SK-N-SH (cell line): ENCODE measurements around the gene TNFAIP8L1. TPM values are rescaled to one million over a fixed set of nuclear protein-coding genes. Genes with fewer than 3 reads are reported as not detected.
A peak's percentile ranks its signal among the peaks of the same experiment; 100 is the strongest.

Experiments
- CTCF ChIA-PET: fragments of 300-600, 350-600 bp; formaldehyde crosslinking; extraction: SDS; loops from one replicate; lab custom pipeline; 2021; lab: Yijun Ruan, JAX
- POLR2A ChIA-PET: fragments of 350-600 bp; sonication (Branson Sonifier 250); formaldehyde crosslinking; extraction: SDS; loops from one replicate; lab custom pipeline; 2020; ENCODE audit warnings: antibody characterized with exemption, inconsistent platforms; lab: Yijun Ruan, JAX
- DNase-seq: peaks from one replicate; pipeline ENCODE4 v3.0.0; 2012
- H2AFZ ChIP-seq: fragments of 200-600 bp; sonication (generic); 2 replicates; pipeline ENCODE4 v1.8.1; 2016; ENCODE audit warnings: antibody characterized with exemption, mild to moderate bottlenecking, low read depth
- H3F3A ChIP-seq: fragments of 200-600 bp; sonication (generic); replicated peaks from 2 replicates; pipeline ENCODE3; 2016; ENCODE audit warnings: antibody characterized with exemption, mild to moderate bottlenecking; ENCODE audit not compliant: insufficient read depth
- H3K27ac ChIP-seq, 2 experiments: fragments of 200-500 bp in 1 of 2; fragments of 200-600 bp in 1 of 2; sonication (Bioruptor generic) in 1 of 2; sonication (generic), shearing (Covaris generic) in 1 of 2; 2 replicates each; pipeline versions ENCODE4 v1.5.1 to v1.6.1; 2014 to 2016; ENCODE audit warnings: low read depth in 2 of 2, inconsistent platforms in 1 of 2, low read length in 1 of 2, mild to moderate bottlenecking in 1 of 2, mixed read lengths in 1 of 2
- H3K27me3 ChIP-seq: fragments of 200-600 bp; sonication (generic), shearing (Covaris generic); 2 replicates; pipeline ENCODE4 v1.6.1; 2016; ENCODE audit warnings: mixed run types; ENCODE audit not compliant: insufficient read depth
- H3K36me3 ChIP-seq, 2 experiments: fragments of 200-500 bp in 1 of 2; fragments of 200-600 bp in 1 of 2; sonication (Bioruptor generic) in 1 of 2; sonication (generic) in 1 of 2; replicated peaks in 1 of 2; 2 replicates each; pipeline versions ENCODE3 to v1.5.1; 2014 to 2016; ENCODE audit warnings: low read length in 1 of 2, mild to moderate bottlenecking in 1 of 2; ENCODE audit not compliant: insufficient read depth in 2 of 2, control insufficient read depth in 1 of 2
- H3K4me1 ChIP-seq, 2 experiments: fragments of 200-500 bp in 1 of 2; fragments of 200-600 bp in 1 of 2; sonication (Bioruptor generic) in 1 of 2; sonication (generic), shearing (Covaris generic) in 1 of 2; 2 replicates each; pipeline versions ENCODE4 v1.5.1 to v1.6.1; 2014 to 2016; ENCODE audit warnings: low read depth in 1 of 2, low read length in 1 of 2, mixed run types in 1 of 2; ENCODE audit not compliant: insufficient read depth in 2 of 2, control insufficient read depth in 1 of 2
- H3K4me2 ChIP-seq: fragments of 200-600 bp; sonication (generic), shearing (Covaris generic); 2 replicates; pipeline ENCODE4 v1.6.1; 2017; ENCODE audit warnings: mixed run types
- H3K4me3 ChIP-seq, 2 experiments: fragments of 200-500 bp in 1 of 2; fragments of 200-600 bp in 1 of 2; sonication (Bioruptor generic) in 1 of 2; sonication (generic), shearing (Covaris generic) in 1 of 2; 2 replicates each; pipeline versions ENCODE4 v1.5.1 to v1.8.1; 2014 to 2016; ENCODE audit warnings: low read depth in 2 of 2, inconsistent platforms in 1 of 2, low read length in 1 of 2, mild to moderate bottlenecking in 1 of 2, mixed read lengths in 1 of 2, moderate library complexity in 1 of 2
- H3K79me2 ChIP-seq: fragments of 200-600 bp; sonication (generic); 2 replicates; pipeline ENCODE4 v1.8.1; 2017; ENCODE audit warnings: mild to moderate bottlenecking; ENCODE audit not compliant: insufficient read depth
- H3K9ac ChIP-seq: fragments of 200-600 bp; sonication (generic); 2 replicates; pipeline ENCODE4 v1.6.1; 2017; ENCODE audit warnings: mixed run types
- H3K9me2 ChIP-seq: fragments of 200-600 bp; sonication (generic); 2 replicates; pipeline ENCODE4 v1.6.1; 2017; ENCODE audit warnings: mixed run types
- H3K9me3 ChIP-seq: fragments of 200-600 bp; sonication (generic); 2 replicates; pipeline ENCODE4 v1.6.1; 2017; ENCODE audit warnings: mixed run types, mild to moderate bottlenecking, moderate library complexity
- H4K20me1 ChIP-seq: fragments of 200-600 bp; sonication (generic); 2 replicates; pipeline ENCODE4 v1.6.1; 2017; ENCODE audit warnings: mild to moderate bottlenecking, mixed run types; ENCODE audit not compliant: insufficient read depth
- ELF1 ChIP-seq: IDR thresholded peaks from 2 replicates; pipeline ENCODE4 v1.4.0; 2012
- FOSL2 ChIP-seq: IDR thresholded peaks from 2 replicates; pipeline ENCODE4 v1.4.0; 2012; ENCODE audit warnings: low read depth, mild to moderate bottlenecking, moderate library complexity, borderline replicate concordance
- FOXJ3 ChIP-seq: sonication (generic); formaldehyde crosslinking; IDR thresholded peaks from 2 replicates; pipeline ENCODE4 v1.5.1; 2020; ENCODE audit warnings: mild to moderate bottlenecking, missing genetic modification reagents
- GABPA ChIP-seq: IDR thresholded peaks from 2 replicates; pipeline ENCODE4 v1.4.0; 2012; ENCODE audit warnings: low read depth, mild to moderate bottlenecking
- IRF3 ChIP-seq: fragments of 150-350 bp; IDR thresholded peaks from 2 replicates; pipeline ENCODE4 v1.6.1; 2016; ENCODE audit warnings: mild to moderate bottlenecking, low read depth, low read length
- MAX ChIP-seq: IDR thresholded peaks from 2 replicates; pipeline ENCODE4 v1.4.0; 2012; ENCODE audit warnings: low read depth
- MXI1 ChIP-seq: IDR thresholded peaks from 2 replicates; pipeline ENCODE4 v1.6.1; 2012; ENCODE audit warnings: mild to moderate bottlenecking, low read depth, low read length, improper control_type of control experiment
- NFIC ChIP-seq: IDR thresholded peaks from 2 replicates; pipeline ENCODE4 v1.4.0; 2012; ENCODE audit warnings: borderline replicate concordance
- NRF1 ChIP-seq: IDR thresholded peaks from 2 replicates; pipeline ENCODE4 v1.6.1; 2012; ENCODE audit warnings: low read depth, mild to moderate bottlenecking, low read length
- PBX3 ChIP-seq: IDR thresholded peaks from 2 replicates; pipeline ENCODE4; 2012
- RCOR1 ChIP-seq: fragments of 150-350 bp; IDR thresholded peaks from 2 replicates; pipeline ENCODE4 v1.6.1; 2017; ENCODE audit warnings: antibody characterized with exemption, low read length
- RXRA ChIP-seq: IDR thresholded peaks from 2 replicates; pipeline ENCODE4 v1.4.0; 2012; ENCODE audit warnings: low read depth, mild to moderate bottlenecking, borderline replicate concordance
- TEAD4 ChIP-seq: IDR thresholded peaks from 2 replicates; pipeline ENCODE4 v1.4.0; 2012; ENCODE audit warnings: mild to moderate bottlenecking, borderline replicate concordance; ENCODE audit not compliant: insufficient read depth
- YY1 ChIP-seq: IDR thresholded peaks from 2 replicates; pipeline ENCODE4 v1.4.0; 2012; ENCODE audit warnings: low read depth, mild to moderate bottlenecking
- ZBTB33 ChIP-seq: IDR thresholded peaks from 2 replicates; pipeline ENCODE4 v1.4.0; 2012; ENCODE audit warnings: low read depth, borderline replicate concordance
- WGBS: methylation state at CpG from one replicate; pipeline ENCODE4 v1.1.6; 2017; ENCODE audit warnings: low lambda C conversion rate; 5-methylcytosine and 5-hydroxymethylcytosine counted together
- polyA plus RNA-seq, 3 experiments: library from polyadenylated mRNA; depleted of rRNA; stranded (reverse); fragments of >200 nt; gene quantifications; 2 replicates each; pipeline ENCODE4 v1.2.3, GENCODE V29; 2012
- TF ChIP-seq, protein P1 (sequence below): fragments of 200-600 bp; sonication (generic); IDR thresholded peaks from 2 replicates; pipeline ENCODE4 v1.6.1; 2017; ENCODE audit warnings: antibody characterized with exemption, mild to moderate bottlenecking, moderate library complexity

Gene TNFAIP8L1
- polyA plus RNA-seq, 1 of the 3 experiments (the other 2 are of a cell fraction), result 6.4 TPM

DNA sequence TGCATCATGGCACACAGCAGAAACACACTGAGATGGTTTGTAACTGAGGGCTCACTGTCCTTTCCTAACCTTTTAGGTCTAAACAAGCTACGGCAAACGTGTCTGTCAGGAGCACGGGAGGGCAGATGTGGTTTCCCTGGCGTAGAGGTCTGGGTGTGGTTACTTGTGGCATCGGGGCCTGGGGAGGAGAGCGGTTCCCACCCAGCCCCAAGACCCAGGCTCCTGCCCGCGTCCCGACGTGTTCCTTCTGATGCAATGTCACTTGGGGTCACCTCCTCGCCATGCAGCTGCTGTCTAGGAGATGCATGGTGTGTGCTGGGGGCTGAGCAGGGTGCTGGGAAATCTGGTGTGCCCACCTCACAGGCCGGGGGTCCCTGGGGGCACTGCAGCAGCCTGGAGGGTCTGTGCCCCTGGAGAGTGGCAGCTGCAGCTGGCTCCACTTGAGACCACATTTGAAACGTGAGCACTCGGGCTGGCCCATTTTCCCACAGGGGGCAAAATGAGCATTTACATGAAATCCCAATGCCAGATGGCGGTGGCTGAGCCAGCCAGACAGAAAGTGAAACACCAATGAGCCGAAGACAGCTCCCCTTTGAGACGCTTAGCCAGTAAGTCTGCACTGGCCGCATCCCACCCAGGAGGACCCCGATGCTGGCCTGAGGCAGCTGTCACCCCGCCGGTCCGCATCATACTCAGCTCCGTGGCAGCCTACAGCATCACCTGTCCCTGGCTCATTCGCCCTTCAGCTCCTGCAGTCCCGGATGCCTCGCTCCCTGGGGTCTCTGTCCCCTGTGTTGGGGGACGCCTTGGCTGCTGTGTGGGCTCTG lies 53.1 kb downstream of the TNFAIP8L1 start (continued):
- TF ChIP-seq IRF3 (no peak), PBX3 (no peak), MAX (no peak)

DNA sequence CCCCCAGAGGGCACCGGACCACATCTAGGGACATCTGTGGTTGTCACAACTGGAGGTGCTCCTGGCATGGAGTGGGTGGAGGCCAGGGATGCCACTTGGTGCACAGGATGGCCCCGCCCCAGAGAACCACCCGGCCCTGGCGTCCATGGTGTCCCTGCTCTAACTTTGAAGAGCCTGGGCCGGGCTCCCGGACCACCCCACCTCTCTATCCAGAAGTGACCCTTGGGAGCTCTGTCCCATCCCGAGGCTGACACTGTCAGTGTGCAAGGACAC lies 53.7 kb downstream of the TNFAIP8L1 start:
- Histone ChIP-seq H2AFZ (no peak overlapping the region), H3K4me3 (no peak overlapping the region), H3K4me1 (peaks cover 0 to 28% of the 10 kb centered on the region in 2 experiments; a peak in 2 of 4 replicates), H3K9me3 (no peaks in the 10 kb centered on the region), H3F3A (peaks cover 31% of the 10 kb centered on the region), H3K36me3 (peaks cover 36 to 61% of the 10 kb centered on the region in 2 experiments), H3K27ac (no peak overlapping the region), H3K9ac (no peak overlapping the region), H3K4me2 (no peak overlapping the region), H3K9me2 (no peaks in the 10 kb centered on the region), H3K27me3 (no peaks in the 10 kb centered on the region), H4K20me1 (no peaks in the 10 kb centered on the region), H3K79me2 (no peaks in the 10 kb centered on the region; the same call in 1 of the 2 replicates)
- TF ChIP-seq NRF1 (no peak), GABPA (no peak), MXI1 (no peak), RCOR1 (no peak), ZBTB33 (no peak), ELF1 (no peak)
- ChIA-PET CTCF (no interaction called here), POLR2A (no interaction called here)
- WGBS, result 100% methylated on average over 1 of the region's 7 CpGs
- DNase-seq, result no peak

GRCh38 chr19:4693471-4694121 lies 54.3 kb downstream of the TNFAIP8L1 start:
- H3K9ac ChIP-seq, result peak overlapping the region; percentile 9; the same call in 1 of the 2 replicates

More at GRCh38 chr19:4693471-4694121, 54.3 kb downstream of the TNFAIP8L1 start:
- ChIA-PET CTCF (no interaction called here), POLR2A (no interaction called here)
- Histone ChIP-seq H3K4me2 (peak overlapping the region; percentile 14; the same call in 1 of the 2 replicates), H3K79me2 (no peaks in the 10 kb centered on the region; the same call in 1 of the 2 replicates), H2AFZ (no peak overlapping the region), H3K27me3 (no peaks in the 10 kb centered on the region), H3K9me3 (no peaks in the 10 kb centered on the region), H3K4me1 (peaks cover 0 to 28% of the 10 kb centered on the region in 2 experiments; a peak in 2 of 4 replicates), H4K20me1 (no peaks in the 10 kb centered on the region), H3K9me2 (no peaks in the 10 kb centered on the region), H3K4me3 (no peak overlapping the region), H3K27ac (peak overlapping the region in 1 of 2 experiments; percentile 75; a peak in 2 of 4 replicates), H3K36me3 (peaks cover 35 to 57% of the 10 kb centered on the region in 2 experiments), H3F3A (peaks cover 34% of the 10 kb centered on the region)
- TF ChIP-seq PBX3 (no peak), YY1 (no peak), TEAD4 (no peak), NFIC (no peak), FOSL2 (no peak), FOXJ3 (no peak), RXRA (no peak)
- TF ChIP-seq, protein P1, sequence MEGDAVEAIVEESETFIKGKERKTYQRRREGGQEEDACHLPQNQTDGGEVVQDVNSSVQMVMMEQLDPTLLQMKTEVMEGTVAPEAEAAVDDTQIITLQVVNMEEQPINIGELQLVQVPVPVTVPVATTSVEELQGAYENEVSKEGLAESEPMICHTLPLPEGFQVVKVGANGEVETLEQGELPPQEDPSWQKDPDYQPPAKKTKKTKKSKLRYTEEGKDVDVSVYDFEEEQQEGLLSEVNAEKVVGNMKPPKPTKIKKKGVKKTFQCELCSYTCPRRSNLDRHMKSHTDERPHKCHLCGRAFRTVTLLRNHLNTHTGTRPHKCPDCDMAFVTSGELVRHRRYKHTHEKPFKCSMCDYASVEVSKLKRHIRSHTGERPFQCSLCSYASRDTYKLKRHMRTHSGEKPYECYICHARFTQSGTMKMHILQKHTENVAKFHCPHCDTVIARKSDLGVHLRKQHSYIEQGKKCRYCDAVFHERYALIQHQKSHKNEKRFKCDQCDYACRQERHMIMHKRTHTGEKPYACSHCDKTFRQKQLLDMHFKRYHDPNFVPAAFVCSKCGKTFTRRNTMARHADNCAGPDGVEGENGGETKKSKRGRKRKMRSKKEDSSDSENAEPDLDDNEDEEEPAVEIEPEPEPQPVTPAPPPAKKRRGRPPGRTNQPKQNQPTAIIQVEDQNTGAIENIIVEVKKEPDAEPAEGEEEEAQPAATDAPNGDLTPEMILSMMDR, result no peak
- DNase-seq, result no peak
- 92% methylated on average over 14 of the region's 15 CpGs for WGBS
